Kidney tubule cell (primary cell): ENCODE measurements around the gene ZNF530.

ENCODE experiments used
- DNase-seq: peaks from one replicate; pipeline ENCODE4 v3.0.0-alpha.2; 2018; ENCODE audit warnings: low spot score

Gene ZNF530

GRCh38 chr19:57615346-57615745 is 15.7 kb downstream of the ZNF530 start:
- DNase-seq, result no peak

DNA sequence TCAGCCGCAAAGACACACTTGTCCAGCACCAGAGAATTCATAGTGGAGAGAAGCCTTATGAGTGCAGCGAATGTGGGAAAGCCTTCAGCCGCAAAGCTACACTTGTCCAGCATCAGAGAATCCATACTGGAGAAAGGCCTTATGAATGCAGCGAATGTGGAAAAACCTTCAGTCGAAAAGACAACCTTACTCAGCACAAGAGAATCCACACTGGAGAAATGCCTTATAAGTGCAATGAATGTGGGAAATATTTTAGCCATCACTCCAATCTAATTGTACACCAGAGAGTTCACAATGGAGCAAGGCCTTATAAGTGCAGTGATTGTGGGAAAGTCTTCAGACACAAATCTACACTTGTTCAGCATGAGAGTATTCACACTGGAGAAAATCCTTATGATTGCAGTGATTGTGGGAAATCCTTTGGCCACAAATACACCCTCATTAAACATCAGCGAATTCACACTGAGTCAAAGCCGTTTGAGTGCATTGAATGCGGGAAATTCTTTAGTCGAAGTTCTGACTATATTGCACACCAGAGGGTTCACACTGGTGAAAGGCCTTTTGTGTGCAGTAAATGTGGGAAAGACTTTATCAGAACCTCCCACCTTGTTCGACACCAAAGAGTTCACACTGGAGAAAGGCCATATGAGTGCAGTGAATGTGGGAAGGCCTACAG is 21.1 kb downstream of the ZNF530 start:
- DNase-seq, result no peak

DNA sequence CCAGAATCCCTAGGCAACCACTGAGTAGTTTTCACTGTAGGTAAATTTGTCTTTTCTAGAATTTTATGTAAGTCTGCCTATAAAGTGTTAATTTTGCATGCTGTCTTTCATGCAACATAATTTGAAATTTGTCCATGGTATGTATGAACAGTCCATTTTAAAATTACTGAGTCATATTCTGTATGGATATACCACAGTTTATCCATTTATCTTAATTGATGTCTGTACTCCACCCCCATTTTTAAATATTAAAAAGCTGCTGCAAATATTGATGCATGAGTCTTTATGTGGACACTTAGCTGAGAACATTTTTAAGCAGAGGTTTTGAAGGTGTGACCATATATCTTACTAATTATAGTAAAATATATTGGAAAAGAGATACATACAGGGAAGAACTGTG is 23.4 kb downstream of the ZNF530 start:
- no peak for DNase-seq

GRCh38 chr19:57632987-57633831 is 33.5 kb downstream of the ZNF530 start, which contains the start of gene ZNF211:
Gene ZNF211, plus strand, starts transcription at chr19:57633168. Its CDS starts 179 bp downstream, at chr19:57633347.
- DNase-seq, result peak; percentile 91

GRCh38 chr19:57633832-57634131 is 34.1 kb downstream of the ZNF530 start:
- peak; percentile 57 for DNase-seq

DNA sequence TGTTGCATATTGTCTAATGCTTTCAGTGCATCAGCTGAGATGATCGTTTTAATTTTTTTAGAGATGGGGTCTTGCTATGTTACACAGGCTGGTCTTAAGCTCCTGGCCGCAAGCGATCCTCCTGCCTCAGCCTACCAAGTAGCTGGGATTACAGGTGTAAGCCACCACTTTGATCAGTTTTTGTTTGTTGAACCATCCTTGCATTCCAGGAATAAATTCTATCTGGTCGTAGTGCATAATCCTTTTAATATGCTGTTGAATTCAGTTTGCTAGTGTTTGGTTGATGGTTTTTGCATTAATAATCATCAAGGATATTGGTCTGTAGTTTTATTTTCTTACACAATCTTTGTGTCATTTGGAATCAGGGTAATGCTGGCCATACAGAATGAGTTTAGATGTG is 37.7 kb downstream of the ZNF530 start:
- DNase-seq, result no peak

GRCh38 chr19:57641715-57642234 is 42.1 kb downstream of the ZNF530 start:
- DNase-seq, result no peak

GRCh38 chr19:57642396-57643046 is 42.8 kb downstream of the ZNF530 start:
- DNase-seq, result no peak

GRCh38 chr19:57643734-57644133 is 44.0 kb downstream of the ZNF530 start:
- DNase-seq, result no peak

DNA sequence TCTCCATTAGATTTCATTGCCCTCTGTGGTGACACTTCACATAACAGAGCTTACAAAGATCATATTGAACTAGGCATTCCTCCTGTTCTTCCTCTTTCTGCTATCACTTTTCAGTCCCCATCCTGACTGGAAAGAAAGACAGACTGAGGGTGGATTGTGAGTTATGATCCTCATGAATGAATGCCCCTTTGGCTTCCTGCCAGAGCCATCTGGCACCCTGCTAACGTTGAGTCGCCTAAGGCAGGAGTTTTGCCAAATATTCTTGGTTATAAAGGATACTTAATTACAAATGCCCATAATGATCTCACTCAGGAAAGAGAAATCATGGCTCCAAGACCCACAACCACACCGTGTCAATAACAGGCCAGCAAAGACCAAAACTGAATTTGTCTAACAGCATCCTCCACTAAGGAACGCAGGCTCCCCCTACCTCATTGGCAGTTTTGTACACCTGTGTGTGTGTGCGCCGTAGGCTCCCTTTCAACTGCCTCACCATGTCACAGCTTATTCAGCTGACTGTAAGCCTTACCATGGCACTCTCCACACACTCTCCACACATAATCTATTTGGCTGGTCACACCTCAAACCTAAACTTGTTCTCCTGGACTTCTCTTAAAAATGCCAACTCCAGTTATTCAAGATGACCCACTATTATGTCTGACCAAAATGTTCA is 48.8 kb downstream of the ZNF530 start:
- DNase-seq, result no peak

GRCh38 chr19:57651654-57651996 is 51.9 kb downstream of the ZNF530 start:
- no peak for DNase-seq

- DNase-seq, result no peak
These were observed 54.0 kb downstream of the ZNF530 start for GRCh38 chr19:57653689-57654088.

- no peak for DNase-seq
These were observed 55.8 kb downstream of the ZNF530 start for GRCh38 chr19:57655443-57655842.

DNA sequence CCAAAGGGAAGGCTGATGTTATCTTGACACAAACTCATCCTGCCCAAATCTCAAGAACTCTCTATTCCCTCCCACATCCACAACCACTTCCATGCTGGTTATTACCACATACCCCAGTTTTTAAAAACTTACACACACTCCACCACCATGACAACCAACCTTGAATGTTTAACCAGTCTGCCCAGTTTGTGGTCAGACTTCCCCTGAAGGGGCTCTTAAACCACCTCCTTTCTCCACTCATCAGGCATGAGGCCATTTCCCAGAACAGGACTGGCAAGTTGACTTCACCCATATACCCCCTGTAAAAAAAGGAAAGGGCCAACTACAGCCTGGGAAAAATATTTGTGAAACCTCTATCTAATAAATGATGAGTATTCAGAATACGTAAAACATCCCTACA is 56.7 kb downstream of the ZNF530 start:
- no peak for DNase-seq
